ENCODE data around the gene DPRX. TPM values are rescaled to one million over a fixed set of nuclear protein-coding genes. Genes with fewer than 3 reads are reported as not detected.

Gene DPRX
- total RNA-seq, 1 donor from 2014 or later: not detected

Small RNA genes within 50 kb of the gene (microRNA-seq; reads per million reads assigned to microRNA genes)
- gene MIR1323 (1.1 reads per million), gene MIR498 (not detected), gene MIR512-1 (not detected), gene MIR512-2 (not detected), gene MIR515-1 (not detected), gene MIR515-2 (not detected), gene MIR519C (4.0 reads per million, percentile 6 among the genes with 10 or more reads in this experiment), gene MIR519E (not detected), gene MIR520E (1.8 reads per million), gene MIR520F (31.1 reads per million, percentile 38 among the genes with 10 or more reads in this experiment)

Other genes with a start within 250 kb of the DPRX start
- 4.6 TPM for gene ZNF765, start 236.8 kb upstream of the DPRX start, total RNA-seq
- gene ZNF761, start 200.0 kb upstream of the DPRX start, total RNA-seq: 3.8 TPM
- gene ZNF813, start 164.3 kb upstream of the DPRX start, total RNA-seq: 1.1 TPM
- gene ZNF331, start 93.9 kb upstream of the DPRX start, total RNA-seq: 9.3 TPM
- gene NLRP12, start 192.3 kb downstream of the DPRX start, total RNA-seq: 0.43 TPM
- 141 TPM for gene MYADM, start 235.9 kb downstream of the DPRX start, total RNA-seq